NB4 (cell line): ENCODE measurements around the gene PLA2R1.

ENCODE experiments used
- DNase-seq: peaks from one replicate; pipeline ENCODE4 v3.0.0; 2010; ENCODE audit warnings: low read depth
- H3K4me3 ChIP-seq: one replicate; pipeline ENCODE4 v1.5.1; 2011; ENCODE audit warnings: mild to moderate bottlenecking, low read depth, low read length, moderate library complexity
- MYC ChIP-seq: IDR thresholded peaks from 2 replicates; pipeline ENCODE4 v1.6.1; 2011; ENCODE audit warnings: low read depth, low read length
- POLR2A ChIP-seq: IDR thresholded peaks from 2 replicates; pipeline ENCODE4 v1.6.1; 2011; ENCODE audit warnings: mild to moderate bottlenecking; ENCODE audit not compliant: insufficient read length; ENCODE audit errors: extremely low read depth
- TF ChIP-seq, protein P1 (sequence below): IDR thresholded peaks from one replicate; pipeline ENCODE4 v1.5.1; 2012; ENCODE audit warnings: low read depth, low read length
- TF ChIP-seq, protein P2 (sequence below): IDR thresholded peaks from 2 replicates; pipeline ENCODE4 v1.6.1; 2011; ENCODE audit warnings: low read depth, low read length

PLA2R1 gene

DNA sequence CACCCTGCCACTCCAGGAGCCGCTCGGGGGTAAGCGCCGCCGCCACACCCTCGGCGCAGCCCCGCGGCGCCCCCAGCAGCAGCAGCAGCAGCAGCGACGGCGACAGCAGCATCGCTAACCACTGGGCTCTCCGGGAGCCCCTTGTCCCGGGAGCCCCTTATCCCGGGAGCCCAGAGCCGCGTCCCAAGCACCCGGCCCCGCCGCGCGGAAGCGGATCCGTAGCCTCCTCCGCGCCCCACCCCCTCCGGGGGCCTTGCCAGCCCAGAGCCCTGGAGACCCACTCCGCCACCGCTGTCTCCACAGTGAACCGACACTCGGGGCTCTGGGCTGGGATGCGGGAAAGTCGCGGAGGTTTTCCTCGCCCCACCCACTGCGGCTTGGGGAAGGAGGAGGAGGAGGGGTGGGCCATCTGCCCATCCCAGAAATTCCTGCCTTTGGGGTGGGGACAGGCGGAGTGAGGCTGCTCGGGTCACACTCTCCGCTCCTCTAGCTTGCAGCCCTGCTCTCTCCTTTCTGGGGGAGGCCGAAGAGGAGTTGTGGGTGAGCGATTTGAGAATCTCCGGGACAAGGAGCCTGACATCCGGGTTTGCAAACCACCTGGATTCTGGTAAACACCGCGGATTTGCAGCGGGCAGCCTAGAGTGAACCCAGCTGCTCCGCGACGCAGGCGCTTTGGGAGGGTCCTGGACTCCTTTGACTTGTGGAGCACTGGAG lies at the start of gene PLA2R1:
TSS of gene PLA2R1 (minus strand) at position 324 of the 714 bp plus-strand sequence. CDS start at position 112, 212 bp downstream.
- DNase-seq = no peak
- TF ChIP-seq, protein P1, sequence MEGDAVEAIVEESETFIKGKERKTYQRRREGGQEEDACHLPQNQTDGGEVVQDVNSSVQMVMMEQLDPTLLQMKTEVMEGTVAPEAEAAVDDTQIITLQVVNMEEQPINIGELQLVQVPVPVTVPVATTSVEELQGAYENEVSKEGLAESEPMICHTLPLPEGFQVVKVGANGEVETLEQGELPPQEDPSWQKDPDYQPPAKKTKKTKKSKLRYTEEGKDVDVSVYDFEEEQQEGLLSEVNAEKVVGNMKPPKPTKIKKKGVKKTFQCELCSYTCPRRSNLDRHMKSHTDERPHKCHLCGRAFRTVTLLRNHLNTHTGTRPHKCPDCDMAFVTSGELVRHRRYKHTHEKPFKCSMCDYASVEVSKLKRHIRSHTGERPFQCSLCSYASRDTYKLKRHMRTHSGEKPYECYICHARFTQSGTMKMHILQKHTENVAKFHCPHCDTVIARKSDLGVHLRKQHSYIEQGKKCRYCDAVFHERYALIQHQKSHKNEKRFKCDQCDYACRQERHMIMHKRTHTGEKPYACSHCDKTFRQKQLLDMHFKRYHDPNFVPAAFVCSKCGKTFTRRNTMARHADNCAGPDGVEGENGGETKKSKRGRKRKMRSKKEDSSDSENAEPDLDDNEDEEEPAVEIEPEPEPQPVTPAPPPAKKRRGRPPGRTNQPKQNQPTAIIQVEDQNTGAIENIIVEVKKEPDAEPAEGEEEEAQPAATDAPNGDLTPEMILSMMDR = no peak
- TF ChIP-seq MYC = no peak
- TF ChIP-seq, protein P2, sequence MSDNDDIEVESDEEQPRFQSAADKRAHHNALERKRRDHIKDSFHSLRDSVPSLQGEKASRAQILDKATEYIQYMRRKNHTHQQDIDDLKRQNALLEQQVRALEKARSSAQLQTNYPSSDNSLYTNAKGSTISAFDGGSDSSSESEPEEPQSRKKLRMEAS = no peak
- no peak for TF ChIP-seq POLR2A
- H3K4me3 ChIP-seq = no peak within 1 kb of the TSS

DNA sequence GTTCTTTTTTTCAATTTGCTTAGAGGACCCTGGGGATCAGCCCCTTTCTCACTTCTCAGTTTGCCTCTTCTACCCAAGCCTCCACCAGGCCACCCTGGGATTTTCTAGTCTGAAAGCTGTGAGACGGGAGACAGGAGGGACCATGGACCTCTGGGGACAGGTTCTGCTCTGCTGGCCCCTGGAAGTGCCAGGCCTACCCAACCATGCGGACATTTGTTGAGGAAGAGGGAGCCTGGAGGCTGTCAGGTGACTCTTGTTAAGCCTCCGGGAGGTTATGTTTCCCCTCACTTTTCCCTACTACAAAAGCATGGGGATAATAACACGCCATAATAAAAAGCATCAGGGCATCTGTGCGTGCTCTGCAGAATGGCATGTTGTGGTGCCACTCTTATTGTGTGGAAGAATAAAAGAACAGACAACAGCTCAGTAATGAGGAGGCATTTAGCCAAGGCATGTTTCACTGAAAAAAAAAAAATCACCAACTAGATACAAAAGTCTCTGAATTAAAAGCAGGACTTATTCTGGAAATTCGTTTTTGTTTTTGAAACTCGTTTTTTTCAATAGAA lies 48.3 kb upstream of the PLA2R1 start:
- TF ChIP-seq, protein P1 = no peak
- TF ChIP-seq, protein P2 = no peak
- TF ChIP-seq MYC = no peak
- no peak for TF ChIP-seq POLR2A
- DNase-seq = no peak
- no peak overlapping the region for H3K4me3 ChIP-seq

DNA sequence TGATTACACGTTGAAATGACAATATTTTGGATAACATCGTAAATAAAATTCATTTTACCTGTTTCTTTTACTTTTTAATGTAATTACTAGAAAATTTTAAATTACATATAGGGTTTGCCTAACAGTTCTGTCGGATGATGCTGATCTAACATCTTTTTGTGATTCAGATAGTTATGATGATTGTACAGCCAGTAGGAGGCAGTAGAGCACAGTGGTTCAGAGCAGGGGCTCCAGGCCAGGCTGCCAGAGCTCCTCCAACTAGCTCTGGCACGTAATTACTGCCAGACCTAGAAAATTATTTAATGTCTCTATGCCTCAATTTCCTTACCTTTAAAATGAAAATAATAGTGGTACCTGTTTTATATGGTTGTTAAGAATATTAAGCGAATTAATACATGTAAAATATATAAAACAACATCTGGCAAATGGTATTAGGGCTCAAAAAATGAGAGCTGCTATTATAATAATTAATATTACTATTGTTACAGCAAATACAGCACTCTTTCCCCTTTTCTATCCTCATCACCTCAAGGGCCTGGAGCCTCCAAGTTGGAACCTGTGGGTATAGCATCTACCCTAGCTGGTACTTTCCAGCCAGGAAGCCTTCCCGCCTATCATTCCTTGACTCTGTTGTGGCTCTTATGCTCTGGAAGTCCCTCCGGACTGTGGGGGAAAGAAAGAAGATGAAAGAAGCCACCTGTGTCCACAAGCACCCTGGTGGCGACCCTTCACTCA lies 47.7 kb upstream of the PLA2R1 start:
- H3K4me3 ChIP-seq = no peak overlapping the region
- DNase-seq = peak; percentile 73
- TF ChIP-seq, protein P1 = peak; percentile 77
- no peak for TF ChIP-seq POLR2A

DNA sequence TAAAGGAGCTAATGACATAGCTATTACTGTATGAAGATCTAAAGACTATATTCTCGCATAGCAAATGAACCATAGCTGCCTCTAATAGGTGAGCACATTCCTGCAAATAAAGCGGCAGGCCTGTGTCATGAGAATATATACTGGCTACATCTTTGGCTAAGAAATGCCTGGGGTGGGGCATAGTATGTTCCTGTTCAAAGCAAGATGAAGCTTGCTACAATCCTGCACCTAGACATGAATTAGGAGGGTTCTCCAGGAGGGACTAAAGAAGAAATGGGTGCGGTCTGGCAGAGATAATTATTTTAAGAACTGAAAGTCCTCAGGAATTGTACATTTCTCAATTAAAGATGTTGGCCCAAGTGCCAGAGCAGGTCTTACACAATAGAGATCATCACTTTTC lies 46.8 kb upstream of the PLA2R1 start:
- H3K4me3 ChIP-seq = no peak overlapping the region
- TF ChIP-seq, protein P2 = no peak
- TF ChIP-seq POLR2A (no peak), MYC (no peak)
- TF ChIP-seq, protein P1 = no peak
- DNase-seq = no peak

DNA sequence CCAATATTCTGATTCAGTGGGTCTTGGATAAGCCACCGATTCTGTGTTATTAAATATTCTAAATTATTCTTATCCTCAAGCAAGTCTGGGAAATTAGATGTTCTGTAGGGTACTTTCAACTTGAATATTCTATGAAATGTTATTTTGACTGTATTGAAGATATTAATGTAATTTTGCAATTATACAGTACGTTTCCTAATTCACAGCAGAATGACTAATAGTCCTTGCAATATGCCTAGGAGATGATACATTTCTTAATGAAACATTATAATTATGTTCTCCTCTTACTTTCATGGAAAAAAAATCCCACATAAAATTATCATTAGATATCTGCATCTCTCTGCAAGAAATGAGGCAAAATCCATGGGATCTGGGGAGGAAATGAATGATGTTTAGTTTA lies 46.2 kb upstream of the PLA2R1 start:
- TF ChIP-seq POLR2A = no peak
- TF ChIP-seq, protein P2 = no peak
- no peak for TF ChIP-seq MYC
- TF ChIP-seq, protein P1 = no peak
- DNase-seq = no peak
- H3K4me3 ChIP-seq = no peak overlapping the region
